Endothelial cell of umbilical vein (primary cell): ENCODE results near the gene SIRPG. TPM values are rescaled to one million over a fixed set of nuclear protein-coding genes. Genes with fewer than 3 reads are reported as not detected.

Experiments
- BruUV-seq: library from RNA; stranded (reverse); fragments of 400-500 nt; replicated peaks from 2 replicates; lab custom pipeline; 2021; lab: Mats Ljungman, UMichigan
- CTCF ChIA-PET: fragments of 300-600, 350-600 bp; sonication (Branson Sonifier 250); formaldehyde crosslinking; loops from one replicate; lab custom pipeline; 2021; ENCODE audit warnings: antibody characterized with exemption, inconsistent platforms; lab: Charles Lee
- POLR2A ChIA-PET: fragments of 300-600, 350-600 bp; sonication (Branson Sonifier 250); formaldehyde crosslinking; loops from one replicate; lab custom pipeline; 2021; ENCODE audit warnings: antibody characterized with exemption, inconsistent platforms; lab: Charles Lee
- DNase-seq: peaks from one replicate; pipeline ENCODE4 v3.0.0-alpha.2; 2011; ENCODE audit warnings: low read depth, low spot score
- FAIRE-seq: peaks from 2 replicates; lab custom pipeline; 2011; peaks lifted over from hg19 to GRCh38; lab: Jason Lieb, UNC
- H2AFZ ChIP-seq: 2 replicates; pipeline ENCODE4 v1.6.0; 2012; ENCODE audit warnings: low read depth, low read length, control low read depth, inconsistent platforms
- H3K27ac ChIP-seq: 2 replicates; pipeline ENCODE4 v1.5.1; 2011; ENCODE audit warnings: low read depth, mild to moderate bottlenecking, control low read depth, low read length, moderate library complexity; ENCODE audit not compliant: insufficient read depth
- H3K27me3 ChIP-seq, 2 experiments: 2 replicates each; pipeline versions ENCODE4 v1.6.0 to v1.6.1; 2011; ENCODE audit warnings: low read length in 2 of 2, mixed read lengths in 1 of 2; ENCODE audit not compliant: control insufficient read depth in 2 of 2, insufficient read depth in 2 of 2
- H3K36me3 ChIP-seq, 2 experiments: 2 replicates in 1 of 2; 3 replicates in 1 of 2; pipeline ENCODE4 v1.5.1; 2011; ENCODE audit warnings: low read length in 2 of 2, mild to moderate bottlenecking in 1 of 2, moderate library complexity in 1 of 2; ENCODE audit not compliant: control insufficient read depth in 2 of 2, insufficient read depth in 2 of 2; ENCODE audit errors: extremely low read depth in 1 of 2
- H3K4me1 ChIP-seq: 3 replicates; pipeline ENCODE4 v1.5.1; 2011; ENCODE audit warnings: mild to moderate bottlenecking, low read length; ENCODE audit not compliant: control insufficient read depth, insufficient read depth; ENCODE audit errors: extremely low read depth
- H3K4me2 ChIP-seq: 2 replicates; pipeline ENCODE4 v1.6.1; 2011; ENCODE audit warnings: low read length, control low read depth, mixed read lengths; ENCODE audit not compliant: insufficient read depth
- H3K4me3 ChIP-seq, 3 experiments: fragments of 200-600 bp in 1 of 3; sonication (generic), shearing (Covaris generic) in 1 of 3; replicated peaks in 1 of 3; 2 replicates each; pipeline ENCODE4 v1.5.1; 2011 to 2016; ENCODE audit warnings: control low read depth in 3 of 3, low read length in 3 of 3, mild to moderate bottlenecking in 2 of 3, inconsistent platforms in 1 of 3, low read depth in 1 of 3, moderate library complexity in 1 of 3; ENCODE audit not compliant: insufficient read depth in 1 of 3
- H3K79me2 ChIP-seq: 2 replicates; pipeline ENCODE4 v1.6.0; 2012; ENCODE audit warnings: low read length, inconsistent platforms; ENCODE audit not compliant: control insufficient read depth, insufficient read depth
- H3K9ac ChIP-seq: replicated peaks from 2 replicates; pipeline ENCODE3; 2011; ENCODE audit warnings: low read length, control low read depth; ENCODE audit not compliant: insufficient read depth; ENCODE audit errors: extremely low read depth
- H3K9me1 ChIP-seq: replicated peaks from 3 replicates; pipeline ENCODE4 v1.6.0; 2011; ENCODE audit warnings: mild to moderate bottlenecking, low read length; ENCODE audit not compliant: control insufficient read depth, insufficient read depth; ENCODE audit errors: extremely low read depth
- H3K9me3 ChIP-seq: replicated peaks from 2 replicates; pipeline ENCODE4 v1.5.1; 2012; ENCODE audit warnings: low read length, inconsistent platforms; ENCODE audit not compliant: control insufficient read depth, insufficient read depth
- H4K20me1 ChIP-seq: replicated peaks from 2 replicates; pipeline ENCODE3; 2011; ENCODE audit warnings: mild to moderate bottlenecking, low read length; ENCODE audit not compliant: control insufficient read depth, insufficient read depth; ENCODE audit errors: extremely low read depth
- CTCF ChIP-seq, 2 donors: IDR thresholded peaks; 1 replicate in 1 of 2; 2 replicates in 1 of 2; pipeline ENCODE4 v1.5.1; 2011; ENCODE audit warnings: low read length in 2 of 2, mild to moderate bottlenecking in 2 of 2, moderate library complexity in 2 of 2, control low read depth in 1 of 2, inconsistent platforms in 1 of 2, low read depth in 1 of 2; ENCODE audit not compliant: insufficient read depth in 1 of 2; ENCODE audit errors: extremely low read depth in 1 of 2
- EZH2 ChIP-seq: IDR thresholded peaks from 2 replicates; pipeline ENCODE4 v1.6.1; 2012; ENCODE audit warnings: borderline replicate concordance, low read depth, mild to moderate bottlenecking, moderate library complexity, low read length, inconsistent platforms; ENCODE audit not compliant: severe bottlenecking
- FOS ChIP-seq: IDR thresholded peaks from 2 replicates; pipeline ENCODE4 v1.6.1; 2011; ENCODE audit warnings: mild to moderate bottlenecking, low read length, moderate library complexity, borderline replicate concordance; ENCODE audit not compliant: insufficient read depth
- GATA2 ChIP-seq: IDR thresholded peaks from 2 replicates; pipeline ENCODE4 v1.7.0; 2011; ENCODE audit warnings: low read depth, mild to moderate bottlenecking, moderate library complexity, mixed read lengths, low read length; ENCODE audit not compliant: insufficient read length, insufficient read depth
- JUN ChIP-seq: IDR thresholded peaks from 2 replicates; pipeline ENCODE4 v1.6.1; 2011; ENCODE audit warnings: borderline replicate concordance, low read depth; ENCODE audit not compliant: insufficient read length, insufficient read depth
- MAX ChIP-seq: IDR thresholded peaks from 2 replicates; pipeline ENCODE4 v1.6.1; 2011; ENCODE audit not compliant: insufficient read depth, insufficient read length
- MYC ChIP-seq: IDR thresholded peaks from one replicate; pipeline ENCODE4 v1.6.1; 2011; ENCODE audit warnings: mild to moderate bottlenecking, low read depth, low read length
- POLR2A ChIP-seq: IDR thresholded peaks from 2 replicates; pipeline ENCODE4 v1.6.1; 2012; ENCODE audit warnings: low read depth, mild to moderate bottlenecking, control low read depth, low read length
- POLR2AphosphoS5 ChIP-seq: IDR thresholded peaks from 2 replicates; pipeline ENCODE4 v1.6.1; 2012; ENCODE audit warnings: low read depth, mild to moderate bottlenecking, control low read depth, low read length, moderate library complexity; ENCODE audit not compliant: insufficient read depth
- dilution Hi-C: fragments of 300-500 bp; cut with MboI; formaldehyde crosslinking; loops from one replicate; pipeline ENCODE4 v1.15.0; 2019; ENCODE audit warnings: low sequenced_read_pairs; ENCODE audit not compliant: extremely low pct_ligation_motif_present
- intact Hi-C: fragments of 100-400 bp; cut with micrococcal nuclease; formaldehyde crosslinking; loops from one replicate; pipeline ENCODE4 v1.10.0; 2022
- polyA plus RNA-seq, 4 experiments: library from polyadenylated mRNA; depleted of rRNA in 3 of 4; stranded (reverse) in 3 of 4; unstranded in 1 of 4; fragments of >200 nt; gene quantifications; 2 replicates each; pipeline versions ENCODE4 v1.2.1 to v1.2.3, GENCODE V29; 2011 to 2012; ENCODE audit warnings: missing spikeins in 1 of 4
- total RNA-seq: library from RNA; stranded (reverse); gene quantifications from 2 replicates; pipeline ENCODE4 v1.2.3, GENCODE V29; 2021

SIRPG gene
- total and polyA plus RNA-seq, 2 donors (not counting 3 experiments of a cell fraction or from before 2014, with no cell fraction given) = not detected

- FAIRE-seq (no peak), DNase-seq (no peak)
- Histone ChIP-seq H3K9ac (no peak overlapping the region), H3K4me2 (no peak overlapping the region), H2AFZ (no peak overlapping the region), H4K20me1 (no peaks in the 10 kb centered on the region), H3K27ac (no peak overlapping the region), H3K79me2 (no peaks in the 10 kb centered on the region), H3K36me3 (no peaks in the 10 kb centered on the region), H3K4me3 (no peak overlapping the region), H3K9me1 (no peaks in the 10 kb centered on the region), H3K9me3 (no peaks in the 10 kb centered on the region), H3K4me1 (no peaks in the 10 kb centered on the region), H3K27me3 (no peaks in the 10 kb centered on the region)
- ChIA-PET CTCF (no interaction called here), POLR2A (no interaction called here)
- no peak for TF ChIP-seq POLR2A
- TF ChIP-seq POLR2AphosphoS5 = no peak
- no peak for TF ChIP-seq JUN
- TF ChIP-seq MYC = no peak
- no peak for TF ChIP-seq MAX
- no peak for TF ChIP-seq EZH2
- TF ChIP-seq CTCF (IDR thresholded peaks at IDR 0.05; ENCODE audit: extremely low read depth in 1 of 2, insufficient read depth in 1 of 2, low read depth in 1 of 2, low read length in 2 of 2) = no peak
- no peak for TF ChIP-seq GATA2
- no peak for TF ChIP-seq FOS
- intact Hi-C loops = no loop called here
- dilution Hi-C loops = no loop called here
- no TSS peak for BruUV-seq
Measured at GRCh38 chr20:1600736-1601135, 56.8 kb downstream of the SIRPG start.
